ENCODE measurements around the gene CCS.
A peak's percentile ranks its signal among the peaks of the same experiment; 100 is the strongest.
"Not testable (repeated sequence)": the region's sequence is repeated elsewhere in the genome, so short reads cannot be mapped to it uniquely, and the experiment has no call there.

The CCS gene

GRCh38 chr11:66593650-66594049 lies 665 bp downstream of the CCS start:
- TF ChIP-seq ZNF274 (IDR thresholded peaks at IDR 0.05; ENCODE audit: low read depth, low read length), result no peak
- H3K4me3 ChIP-seq (ENCODE audit: low read length), result peak overlapping the region; percentile 64

GRCh38 chr11:66595245-66595904 lies 2.4 kb downstream of the CCS start:
- H3K4me3 ChIP-seq (ENCODE audit: low read length), result peak overlapping the region; percentile 1; the same call in 1 of the 2 replicates
- no peak for TF ChIP-seq ZNF274 (IDR thresholded peaks at IDR 0.05; ENCODE audit: low read depth, low read length)

DNA sequence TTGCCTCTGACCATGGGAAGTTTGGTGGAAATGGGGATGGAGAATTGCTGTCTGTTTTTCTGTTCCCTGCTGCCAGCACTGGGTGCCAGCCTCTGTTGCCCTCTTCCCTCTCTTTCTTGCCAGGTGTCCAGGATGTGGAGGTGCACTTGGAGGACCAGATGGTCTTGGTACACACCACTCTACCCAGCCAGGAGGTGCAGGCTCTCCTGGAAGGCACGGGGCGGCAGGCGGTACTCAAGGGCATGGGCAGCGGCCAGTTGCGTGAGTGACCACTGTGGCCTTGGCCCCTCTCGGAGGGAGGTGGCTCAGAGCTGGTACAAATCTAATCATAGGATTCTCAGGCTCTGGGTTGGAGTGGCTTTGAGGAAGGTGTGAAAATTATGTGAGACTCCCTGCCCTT lies 6.0 kb downstream of the CCS start:
- H3K4me3 ChIP-seq (ENCODE audit: low read length), result no peak overlapping the region
- TF ChIP-seq ZNF274 (IDR thresholded peaks at IDR 0.05; ENCODE audit: low read depth, low read length), result no peak

DNA sequence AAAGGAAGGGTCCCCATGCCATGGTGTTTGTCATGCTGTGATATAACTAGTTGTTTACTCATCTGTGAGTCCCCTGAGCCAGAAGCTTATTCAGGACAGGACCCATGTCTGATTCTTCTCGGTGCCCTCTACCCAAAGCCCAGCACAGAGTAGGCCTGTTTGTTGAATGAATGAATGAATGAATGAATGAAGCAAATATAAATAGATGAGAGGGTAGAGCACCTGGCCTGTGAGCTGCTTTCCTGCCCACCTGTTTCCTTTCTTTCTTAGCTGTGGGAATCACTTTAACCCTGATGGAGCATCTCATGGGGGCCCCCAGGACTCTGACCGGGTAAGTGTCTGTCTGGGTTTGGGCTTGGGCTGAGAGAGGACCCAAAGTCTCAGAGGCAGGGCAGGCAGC lies 7.2 kb downstream of the CCS start:
- no peak for TF ChIP-seq ZNF274 (IDR thresholded peaks at IDR 0.05; ENCODE audit: low read depth, low read length)
- no peak overlapping the region for H3K4me3 ChIP-seq (ENCODE audit: low read length)

DNA sequence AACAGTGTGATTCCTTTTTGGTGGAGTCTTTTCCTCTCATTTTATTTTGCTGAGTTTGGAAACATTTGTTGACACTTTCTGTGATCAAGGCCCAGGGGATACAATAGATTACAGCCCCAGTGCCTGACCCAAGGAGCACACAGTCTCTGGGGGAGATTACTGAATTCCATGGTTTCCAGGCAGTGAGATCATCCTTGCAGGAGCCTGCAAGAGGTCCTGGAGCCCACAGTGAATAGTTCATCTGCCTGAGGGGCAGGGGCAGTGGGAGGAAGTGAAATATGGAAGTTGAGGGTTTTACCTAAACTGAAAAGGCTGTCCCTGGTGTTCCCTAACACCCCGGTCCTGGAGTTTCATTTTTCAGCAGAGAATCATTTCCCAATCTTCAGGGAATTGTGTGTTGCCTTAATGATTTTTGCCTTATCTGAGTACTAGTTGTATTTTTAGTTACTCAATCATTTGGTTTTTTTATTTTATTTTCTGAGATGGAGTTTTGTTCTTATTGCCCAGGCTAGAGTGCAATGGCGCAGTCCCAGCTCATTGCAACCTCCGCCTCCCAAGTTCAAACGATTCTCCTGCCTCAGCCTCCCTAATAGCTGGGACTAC lies 7.7 kb downstream of the CCS start:
- no peak overlapping the region for H3K4me3 ChIP-seq (ENCODE audit: low read length)
- TF ChIP-seq ZNF274 (IDR thresholded peaks at IDR 0.05; ENCODE audit: low read depth, low read length), result no peak

GRCh38 chr11:66603072-66603471 lies 10.1 kb downstream of the CCS start:
- no peak overlapping the region for H3K4me3 ChIP-seq (ENCODE audit: low read length)

GRCh38 chr11:66604155-66604554 lies 11.2 kb downstream of the CCS start:
- H3K4me3 ChIP-seq (ENCODE audit: low read length), result no peak overlapping the region
- TF ChIP-seq ZNF274 (IDR thresholded peaks at IDR 0.05; ENCODE audit: low read depth, low read length), result no peak

More at GRCh38 chr11:66603072-66603471, 10.1 kb downstream of the CCS start:
- TF ChIP-seq ZNF274 (IDR thresholded peaks at IDR 0.05; ENCODE audit: low read depth, low read length), result no peak

DNA sequence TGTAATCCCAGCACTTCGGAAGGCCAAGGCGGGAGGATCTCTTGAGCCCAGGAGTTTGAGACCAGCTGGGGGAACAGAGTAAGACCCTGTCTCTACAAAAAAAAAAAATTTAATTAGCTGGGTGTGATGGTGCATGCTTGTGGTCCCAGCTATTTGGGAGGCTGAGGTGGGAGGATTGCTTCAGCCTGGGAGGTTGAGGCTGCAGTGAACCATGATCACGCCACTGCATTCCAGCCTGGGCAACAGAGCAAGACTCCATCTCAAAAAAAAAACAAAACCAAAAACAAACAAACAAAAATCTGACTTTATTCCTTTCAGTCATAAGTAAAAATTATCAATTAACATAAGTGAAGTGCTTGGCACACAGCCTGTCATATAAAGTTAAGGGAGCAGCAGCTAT lies 13.6 kb downstream of the CCS start:
- not testable (repeated sequence) for H3K4me3 ChIP-seq (ENCODE audit: low read length)

- TF ChIP-seq ZNF274 (IDR thresholded peaks at IDR 0.05; ENCODE audit: low read depth, low read length), result no peak
- H3K4me3 ChIP-seq (ENCODE audit: low read length), result no peak overlapping the region
These were observed 14.3 kb downstream of the CCS start for GRCh38 chr11:66607126-66607834.

GRCh38 chr11:66609721-66610617 lies 17.0 kb downstream of the CCS start:
- no peak for TF ChIP-seq ZNF274 (IDR thresholded peaks at IDR 0.05; ENCODE audit: low read depth, low read length)
- H3K4me3 ChIP-seq (ENCODE audit: low read length), result no peak overlapping the region

DNA sequence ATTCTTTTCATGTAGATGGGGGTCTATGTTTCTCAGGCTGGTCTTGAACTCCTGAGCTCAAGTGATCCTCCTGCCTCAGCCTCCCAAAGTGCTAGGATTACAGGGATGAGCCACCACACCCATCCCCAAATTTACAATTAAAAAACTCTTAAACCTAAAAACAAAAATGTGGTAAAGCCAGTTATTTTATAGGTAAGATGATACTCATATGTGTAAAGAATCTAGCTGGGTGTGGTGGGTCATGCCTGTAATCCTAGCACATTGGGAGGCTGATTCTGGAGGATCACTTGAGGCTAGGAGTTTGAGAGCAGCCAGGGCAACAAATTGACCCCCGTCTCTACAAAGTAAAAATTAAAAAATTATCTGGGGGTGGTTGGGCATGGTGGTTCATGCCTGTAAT lies 19.5 kb downstream of the CCS start:
- no peak overlapping the region for H3K4me3 ChIP-seq (ENCODE audit: low read length)
- TF ChIP-seq ZNF274 (IDR thresholded peaks at IDR 0.05; ENCODE audit: low read depth, low read length), result no peak

GRCh38 chr11:66614073-66614472 lies 21.1 kb downstream of the CCS start:
- H3K4me3 ChIP-seq (ENCODE audit: low read length), result no peak overlapping the region
- no peak for TF ChIP-seq ZNF274 (IDR thresholded peaks at IDR 0.05; ENCODE audit: low read depth, low read length)

- H3K4me3 ChIP-seq (ENCODE audit: low read length), result peak within 1 kb of the TSS; percentile 89
- TF ChIP-seq ZNF274 (IDR thresholded peaks at IDR 0.05; ENCODE audit: low read depth, low read length), result no peak
These were observed 23.6 kb downstream of the CCS start, which contains the start of gene RBM14 for GRCh38 chr11:66616379-66617154. RBM14 (plus strand) TSS chr11:66616630; CDS start chr11:66616721, 91 bp downstream.
